Left forelimb (tissue), 1 donor: Measurements from ENCODE around the gene NPAS4.
"Not testable (repeated sequence)": the region's sequence is repeated elsewhere in the genome, so short reads cannot be mapped to it uniquely, and the experiment has no call there.

ENCODE experiments used
- DNase-seq: peaks from one replicate; pipeline ENCODE4 v3.0.0-alpha.2; 2018; ENCODE audit warnings: low spot score

The NPAS4 gene

DNA sequence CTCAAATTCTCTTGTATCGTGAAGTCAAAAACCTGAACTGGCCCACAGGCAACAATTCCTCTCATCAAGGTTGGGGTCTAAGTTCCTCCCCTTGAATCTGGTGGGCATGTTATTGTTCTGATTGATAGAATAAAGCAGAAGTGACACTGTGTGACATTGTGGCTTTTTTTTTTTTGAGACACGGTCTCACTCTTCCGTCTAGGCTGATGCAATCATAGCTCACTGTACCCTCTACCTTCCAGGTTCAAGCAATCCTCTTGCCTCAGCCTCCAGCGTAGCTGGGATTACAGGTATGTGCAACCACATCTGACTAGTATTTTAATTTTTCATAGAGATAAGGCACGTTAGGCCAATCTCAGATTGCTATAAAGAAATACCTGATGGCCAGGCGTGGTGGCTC lies 37.0 kb downstream of the NPAS4 start:
- DNase-seq: no peak

DNA sequence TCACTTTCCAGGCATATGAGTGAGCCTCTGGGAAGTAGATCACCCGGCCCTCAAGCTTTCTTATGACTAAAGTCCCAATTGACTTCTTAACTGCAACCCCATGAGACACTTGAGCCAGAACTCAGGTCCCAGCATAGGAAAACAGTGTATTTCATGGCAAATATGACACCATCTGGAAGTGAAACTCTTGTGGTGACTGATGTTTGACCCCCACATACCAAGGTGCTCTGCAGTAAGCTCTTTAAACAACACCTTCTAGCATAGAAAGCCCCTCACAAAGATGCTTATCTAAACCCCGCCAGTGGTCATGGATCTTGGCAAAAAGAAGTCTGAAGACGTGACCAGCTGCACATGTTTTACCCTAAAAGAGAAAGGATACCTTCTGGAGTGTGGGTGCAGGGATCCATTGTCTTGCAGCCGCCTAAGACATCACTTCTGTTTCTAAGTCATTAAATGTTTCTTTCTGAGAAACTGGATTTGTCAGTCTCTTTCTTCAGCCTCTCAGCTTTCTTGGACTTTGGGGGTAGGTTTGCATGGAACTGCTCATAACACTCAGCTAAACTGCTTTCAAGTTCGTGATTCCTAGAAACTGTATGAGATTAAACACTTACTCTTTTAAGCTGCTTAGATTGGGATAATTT lies 38.4 kb downstream of the NPAS4 start:
- no peak for DNase-seq

DNA sequence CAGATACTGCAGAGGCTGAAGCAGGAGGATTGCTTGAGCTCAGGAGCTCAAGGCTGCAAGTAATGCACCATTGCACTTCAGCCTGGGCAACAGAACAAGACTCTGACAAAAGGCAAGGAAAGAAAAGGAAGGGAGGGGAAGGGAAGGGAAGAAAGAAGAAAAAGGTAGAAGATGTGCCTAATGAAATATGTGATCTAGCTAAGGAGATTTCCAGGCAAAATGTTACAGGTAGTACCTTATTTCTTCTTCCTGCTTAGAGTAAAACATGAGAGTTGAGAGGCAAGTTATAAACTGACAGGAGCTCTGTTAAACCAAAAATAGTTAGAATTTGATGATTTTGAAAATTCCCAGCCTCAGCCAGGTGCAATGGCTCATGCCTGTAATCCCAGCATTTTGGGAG lies 41.2 kb downstream of the NPAS4 start:
- no peak for DNase-seq

DNA sequence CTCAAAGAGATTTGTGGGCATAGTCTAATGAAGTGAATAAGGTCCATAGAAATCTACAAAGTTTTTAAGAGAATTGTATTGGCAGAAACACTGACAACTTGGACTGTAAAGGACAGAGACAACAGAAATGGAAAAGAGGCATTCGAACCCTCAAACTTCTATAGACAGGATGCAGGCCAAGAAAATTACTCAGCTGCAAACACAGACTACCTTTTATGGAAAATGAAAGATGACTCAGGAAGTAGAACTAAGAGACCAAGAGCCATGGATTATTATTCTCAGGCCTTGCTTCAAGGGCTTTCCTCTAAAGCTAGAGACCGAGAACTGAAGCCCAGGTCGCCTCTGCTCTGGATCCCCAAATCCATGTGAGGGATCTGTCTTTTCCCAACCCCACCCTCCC lies 42.1 kb downstream of the NPAS4 start:
- DNase-seq: no peak

DNA sequence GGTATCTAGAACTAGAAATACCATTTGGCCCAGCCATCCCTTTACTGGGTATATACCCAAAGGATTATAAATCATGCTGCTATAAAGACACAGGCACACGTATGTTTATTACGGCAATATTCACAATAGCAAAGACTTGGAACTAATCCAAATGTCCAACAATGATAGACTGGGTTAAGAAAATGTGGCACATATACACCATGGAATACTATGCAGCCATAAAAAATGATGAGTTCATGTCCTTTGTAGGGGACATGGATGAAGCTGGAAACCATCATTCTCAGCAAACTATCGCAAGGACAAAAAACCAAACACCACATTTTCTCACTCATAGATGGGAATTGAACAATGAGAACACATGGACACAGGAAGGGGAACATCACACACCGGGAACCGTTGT lies 43.3 kb downstream of the NPAS4 start:
- not testable (repeated sequence) for DNase-seq

DNA sequence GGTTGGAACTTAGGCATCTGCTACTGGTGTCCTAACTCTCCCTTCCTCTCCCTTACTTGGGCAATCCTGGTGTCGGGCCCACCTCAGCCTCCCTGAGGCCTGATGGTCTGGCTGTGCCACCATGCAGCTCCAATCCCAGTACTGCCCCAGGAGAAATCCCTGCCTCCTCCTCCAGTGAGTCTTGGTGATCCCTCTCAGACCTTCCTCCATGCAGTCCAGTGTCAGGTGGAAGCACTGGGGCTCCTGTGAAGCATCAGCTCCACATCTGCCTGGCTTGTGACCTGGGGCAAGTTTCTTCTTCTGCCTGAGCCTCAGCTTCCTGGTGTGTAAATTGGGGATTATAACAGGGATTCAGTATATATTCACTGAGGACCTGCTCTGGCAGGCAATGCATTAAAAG lies 44.1 kb downstream of the NPAS4 start:
- no peak for DNase-seq

DNA sequence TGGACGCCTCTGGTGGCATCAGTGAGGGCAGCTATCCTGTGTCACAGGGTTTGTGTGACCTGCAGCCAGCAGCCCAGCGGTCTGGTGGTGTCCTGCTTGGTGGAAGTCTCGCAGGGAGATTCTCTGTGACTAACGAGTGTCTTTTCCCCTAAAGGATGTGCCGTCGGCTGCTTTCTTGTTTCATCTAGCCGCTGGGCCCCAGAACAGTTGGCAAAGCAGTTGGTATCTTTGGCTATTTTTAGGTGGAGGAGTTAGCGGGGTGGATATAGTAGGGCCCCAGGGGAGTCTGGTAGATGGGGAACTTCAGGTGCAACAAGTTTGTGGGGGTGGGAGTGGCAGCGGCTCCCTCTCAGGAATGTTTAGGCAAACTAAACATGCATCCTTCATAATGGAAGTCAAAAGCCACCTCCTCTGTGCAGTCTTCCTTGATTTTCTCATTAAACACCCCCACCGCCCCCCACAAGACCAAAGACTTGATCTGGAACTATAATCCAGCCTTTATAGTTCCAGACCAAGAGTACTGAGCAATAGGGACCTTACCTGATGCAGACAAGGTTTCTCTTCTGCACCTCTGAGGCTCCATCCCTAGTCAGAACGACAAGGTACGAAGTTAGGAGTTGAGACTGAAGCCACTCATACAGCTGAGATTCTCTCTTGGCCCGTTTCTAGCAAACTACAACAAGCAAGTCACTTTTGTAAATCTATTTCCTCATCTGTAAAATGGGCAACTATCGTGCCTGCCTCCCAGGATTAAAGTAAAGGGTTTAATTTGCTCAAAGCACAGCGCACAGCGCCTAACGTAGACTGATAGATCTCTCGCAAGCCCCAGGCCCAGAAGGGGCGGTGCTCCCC lies 44.8 kb downstream of the NPAS4 start:
- no peak for DNase-seq

DNA sequence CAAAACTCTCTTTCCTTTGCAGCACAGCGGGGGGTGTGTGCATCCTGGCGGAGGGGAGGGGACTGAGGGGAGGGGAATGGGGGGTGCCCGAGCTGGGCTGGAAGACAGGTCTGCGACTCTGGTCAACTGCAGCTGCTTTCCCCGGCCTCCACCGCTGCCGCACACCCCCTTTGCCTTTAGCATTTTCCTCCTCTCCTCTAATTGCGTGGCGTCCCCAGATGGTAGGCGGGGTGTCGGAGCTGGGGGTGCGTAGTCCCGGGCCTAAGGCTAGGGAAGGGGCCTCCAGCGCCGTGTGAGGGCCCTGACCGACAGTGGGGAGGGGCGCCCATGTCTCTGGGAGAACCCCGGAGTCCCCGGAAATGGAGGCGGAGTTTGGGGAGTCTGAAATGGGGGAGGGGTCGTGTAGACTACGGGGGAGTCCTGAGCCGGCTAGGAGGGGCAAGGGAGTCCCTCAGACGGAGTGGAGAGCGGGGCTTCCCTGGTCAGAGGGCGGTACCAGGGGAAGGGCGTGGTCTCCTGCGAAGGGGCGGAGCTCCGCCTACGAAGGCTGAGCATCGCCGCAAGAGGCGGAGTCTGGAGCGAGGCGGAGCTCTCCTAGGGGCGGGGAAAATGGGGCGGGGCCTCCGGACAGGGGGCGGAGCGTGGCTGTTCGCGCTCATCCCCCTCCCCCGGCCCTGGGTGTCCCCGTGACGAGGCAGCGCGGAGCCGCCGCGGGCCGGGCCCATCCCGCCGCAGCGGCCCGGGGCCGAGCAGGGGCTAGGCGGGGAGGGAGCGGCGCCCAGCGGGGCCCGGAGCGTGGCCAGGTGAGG lies 45.6 kb downstream of the NPAS4 start, which contains the start of gene PELI3:
Gene PELI3, plus strand, starts transcription at position 681 of the 809 bp plus-strand sequence. CDS start 1,224 bp downstream, outside the sequence.
- DNase-seq: peak; percentile 97

DNA sequence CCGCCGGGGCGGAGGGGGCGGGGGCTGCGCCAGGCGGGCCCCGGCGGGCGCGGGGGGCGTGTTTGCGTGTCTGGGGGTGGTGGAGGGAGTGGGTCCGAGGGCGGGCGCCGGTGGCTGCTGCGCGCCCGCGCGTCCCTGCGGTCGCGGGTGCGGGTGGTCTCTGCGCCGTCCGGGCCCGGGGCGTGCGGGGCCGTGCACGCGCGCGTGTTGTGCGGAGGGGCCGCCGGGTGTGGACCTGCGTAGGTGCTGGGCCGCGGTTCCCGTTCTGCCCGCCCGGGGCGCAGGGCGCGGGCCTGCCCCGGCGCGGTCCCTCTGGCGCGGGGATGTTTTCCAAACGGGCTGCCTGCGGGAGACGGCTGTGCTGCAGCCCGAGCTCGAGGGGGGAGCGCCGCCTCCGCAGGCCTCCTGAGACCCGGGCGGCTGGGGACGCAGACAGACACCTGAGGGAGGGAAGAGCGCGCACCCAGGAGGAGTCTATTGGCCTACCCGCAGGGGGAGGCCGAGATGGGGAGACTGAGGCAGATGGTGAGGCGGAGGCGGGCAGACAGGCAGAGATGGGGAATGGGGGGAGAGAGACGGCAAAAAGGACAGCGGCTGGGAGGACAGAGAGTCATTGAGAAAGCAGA lies 46.3 kb downstream of the NPAS4 start:
- no peak for DNase-seq

DNA sequence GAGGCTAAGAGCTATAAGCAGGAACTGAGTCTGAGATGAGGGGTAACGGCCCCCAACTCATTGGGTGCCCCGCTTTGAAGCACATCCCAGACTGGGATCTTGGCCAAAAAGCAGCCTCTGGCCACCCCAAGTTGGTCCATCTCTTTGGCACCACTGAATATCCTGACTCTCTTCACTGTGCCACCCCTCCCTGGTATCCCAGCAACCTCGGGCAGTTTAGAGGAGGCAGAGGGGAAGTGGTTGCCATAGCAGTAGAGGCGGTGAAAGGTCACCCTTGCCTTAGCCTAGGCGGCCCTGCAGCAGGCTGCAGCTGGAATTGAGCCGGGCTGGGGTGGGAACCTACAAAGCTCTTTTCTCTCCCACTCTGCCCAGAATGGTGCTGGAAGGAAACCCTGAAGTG lies 46.9 kb downstream of the NPAS4 start:
- DNase-seq: no peak

DNA sequence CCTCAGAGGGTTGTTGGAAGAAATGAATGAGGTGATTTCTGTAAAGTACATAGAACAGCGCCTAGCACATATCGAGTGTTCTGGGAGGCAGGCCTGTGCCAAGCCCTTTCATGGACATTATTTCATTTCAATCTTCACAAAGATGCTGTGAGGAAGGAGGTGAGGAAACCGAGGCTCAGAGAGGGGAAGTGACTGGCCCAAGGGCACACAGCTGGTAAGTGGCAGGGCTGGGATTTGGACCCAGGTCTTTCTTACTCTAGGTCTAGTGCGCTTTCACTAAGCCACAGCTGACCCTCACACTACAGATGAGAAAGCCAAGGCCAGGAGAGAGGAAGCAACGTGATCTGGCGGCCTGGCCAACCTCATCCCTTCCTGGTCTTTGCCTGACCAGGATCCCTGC lies 47.9 kb downstream of the NPAS4 start:
- no peak for DNase-seq

DNA sequence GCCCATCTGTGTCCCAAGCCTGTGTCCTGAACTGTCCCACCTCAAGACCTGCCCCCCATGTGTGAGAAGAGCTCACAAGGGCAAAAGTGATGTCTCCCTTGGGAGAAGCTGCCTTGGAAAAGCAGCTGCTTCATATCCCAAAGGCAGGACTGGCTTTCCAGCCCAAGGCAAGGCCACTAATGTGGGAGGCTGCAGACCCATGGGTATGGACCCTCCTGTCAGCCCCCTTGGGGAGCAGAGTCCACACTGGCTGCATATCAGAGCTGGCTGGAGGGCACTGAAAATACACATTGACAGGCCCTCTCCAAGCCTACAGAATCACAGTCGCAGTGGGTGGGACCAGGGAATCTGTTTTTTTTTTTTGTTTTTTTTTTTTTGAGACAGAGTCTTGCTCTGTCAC lies 48.6 kb downstream of the NPAS4 start:
- no peak for DNase-seq

DNA sequence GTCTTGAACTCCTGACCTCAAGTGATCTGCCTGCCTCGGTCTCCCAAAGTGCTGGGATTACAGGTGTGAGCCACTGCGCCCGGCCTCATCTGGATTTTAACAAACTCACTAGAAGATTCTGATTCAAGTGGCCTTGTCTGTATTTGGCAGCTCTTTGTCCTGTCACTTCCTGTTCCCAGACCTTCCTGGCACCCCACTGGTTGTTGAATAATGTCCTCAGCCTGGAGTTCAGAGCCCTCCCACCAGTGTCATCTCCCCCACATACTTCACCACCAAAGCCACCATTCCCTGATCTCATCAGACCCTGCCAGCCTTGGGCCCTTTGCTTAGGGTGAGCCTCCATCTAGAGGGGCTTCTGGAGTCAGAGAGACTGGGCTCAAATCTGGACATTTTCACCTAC lies 49.2 kb downstream of the NPAS4 start:
- no peak for DNase-seq

DNA sequence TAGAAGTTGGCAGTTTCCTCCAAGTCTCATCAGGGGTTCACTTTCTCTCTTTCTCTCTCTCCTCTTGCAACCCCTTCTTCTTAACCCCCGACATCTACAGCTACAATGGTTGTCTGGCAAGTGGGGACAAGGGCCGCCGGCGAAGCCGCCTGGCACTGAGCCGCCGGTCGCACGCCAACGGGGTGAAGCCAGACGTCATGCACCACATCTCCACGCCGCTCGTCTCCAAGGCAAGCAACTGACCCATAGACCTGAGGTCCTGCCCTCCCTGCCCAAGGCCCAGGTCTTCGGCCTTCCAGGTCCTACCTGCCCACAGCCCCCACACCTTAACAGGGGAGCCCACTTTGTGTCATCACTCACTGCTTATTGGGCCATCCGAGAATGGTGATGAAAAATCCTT lies 50.3 kb downstream of the NPAS4 start:
- DNase-seq: no peak

DNA sequence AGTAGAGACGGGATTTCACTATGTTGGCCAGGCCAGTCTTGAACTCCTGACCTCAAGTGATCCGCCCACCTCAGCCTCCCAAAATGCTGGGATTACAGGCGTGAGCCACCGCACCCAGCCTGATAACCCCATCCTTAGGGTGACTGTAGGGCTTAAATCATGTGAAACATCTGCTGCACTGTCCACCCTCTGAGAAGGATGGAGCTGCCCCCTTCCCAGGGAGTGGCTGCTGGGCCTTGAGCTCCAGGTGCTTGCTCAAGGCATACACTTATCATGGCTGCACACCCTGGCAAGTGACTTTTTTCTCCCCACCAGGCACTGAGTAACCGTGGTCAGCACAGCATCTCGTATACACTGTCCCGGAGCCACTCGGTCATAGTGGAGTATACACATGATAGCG lies 51.2 kb downstream of the NPAS4 start:
- no peak for DNase-seq

DNA sequence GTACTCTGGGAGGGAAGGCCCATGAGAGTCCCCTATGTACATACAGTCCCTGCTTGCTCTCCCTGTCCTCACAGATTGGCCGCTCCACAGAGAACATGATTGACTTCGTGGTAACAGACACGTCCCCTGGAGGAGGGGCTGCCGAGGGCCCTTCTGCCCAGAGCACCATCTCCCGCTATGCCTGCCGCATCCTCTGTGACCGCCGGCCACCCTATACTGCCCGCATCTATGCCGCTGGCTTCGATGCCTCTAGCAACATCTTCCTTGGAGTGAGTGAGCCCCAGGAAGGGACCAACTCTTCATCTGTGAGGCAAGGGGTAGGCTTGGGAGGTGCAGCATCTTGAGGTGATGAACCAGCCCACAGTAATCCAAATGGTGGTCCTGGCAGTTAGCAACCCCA lies 52.3 kb downstream of the NPAS4 start:
- no peak for DNase-seq

DNA sequence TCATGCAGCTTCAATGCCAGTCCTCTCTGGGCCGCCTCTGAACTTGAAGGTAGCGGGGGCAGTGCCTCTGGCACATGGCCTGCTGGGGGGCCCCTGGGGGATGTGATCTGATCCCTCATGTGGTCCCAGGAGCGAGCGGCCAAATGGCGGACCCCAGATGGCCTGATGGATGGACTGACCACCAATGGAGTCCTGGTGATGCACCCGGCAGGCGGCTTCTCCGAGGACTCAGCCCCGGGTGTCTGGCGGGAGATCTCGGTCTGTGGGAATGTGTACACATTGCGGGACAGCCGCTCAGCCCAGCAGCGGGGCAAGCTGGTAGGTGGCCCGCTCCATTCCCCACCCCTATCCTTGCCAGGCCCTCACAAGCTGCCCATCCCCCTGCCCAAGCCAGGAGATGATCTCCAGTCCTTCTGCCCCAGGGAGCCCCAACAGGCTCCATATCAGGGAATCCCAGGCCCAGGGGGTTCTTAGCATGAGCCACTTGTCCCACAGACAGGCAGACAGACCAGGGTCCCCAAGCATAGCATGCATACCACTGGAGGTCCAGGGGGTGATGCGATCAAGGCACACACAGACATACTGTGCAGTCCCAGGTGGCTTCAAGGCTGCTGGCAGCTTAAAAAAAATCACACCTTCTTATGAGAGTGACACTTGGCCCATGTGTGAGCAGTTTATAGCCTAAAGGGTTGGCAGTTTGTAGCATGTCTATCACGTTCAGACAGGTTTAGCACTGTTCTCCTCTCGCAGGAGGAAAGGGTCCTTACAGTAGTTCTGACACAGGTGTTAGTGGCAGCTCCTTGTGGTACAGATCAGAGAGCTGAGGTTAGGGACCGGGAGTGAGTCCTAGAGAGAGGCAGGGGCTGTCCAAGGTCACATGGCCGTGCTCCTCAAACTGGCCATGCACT lies 53.0 kb downstream of the NPAS4 start:
- DNase-seq: no peak

DNA sequence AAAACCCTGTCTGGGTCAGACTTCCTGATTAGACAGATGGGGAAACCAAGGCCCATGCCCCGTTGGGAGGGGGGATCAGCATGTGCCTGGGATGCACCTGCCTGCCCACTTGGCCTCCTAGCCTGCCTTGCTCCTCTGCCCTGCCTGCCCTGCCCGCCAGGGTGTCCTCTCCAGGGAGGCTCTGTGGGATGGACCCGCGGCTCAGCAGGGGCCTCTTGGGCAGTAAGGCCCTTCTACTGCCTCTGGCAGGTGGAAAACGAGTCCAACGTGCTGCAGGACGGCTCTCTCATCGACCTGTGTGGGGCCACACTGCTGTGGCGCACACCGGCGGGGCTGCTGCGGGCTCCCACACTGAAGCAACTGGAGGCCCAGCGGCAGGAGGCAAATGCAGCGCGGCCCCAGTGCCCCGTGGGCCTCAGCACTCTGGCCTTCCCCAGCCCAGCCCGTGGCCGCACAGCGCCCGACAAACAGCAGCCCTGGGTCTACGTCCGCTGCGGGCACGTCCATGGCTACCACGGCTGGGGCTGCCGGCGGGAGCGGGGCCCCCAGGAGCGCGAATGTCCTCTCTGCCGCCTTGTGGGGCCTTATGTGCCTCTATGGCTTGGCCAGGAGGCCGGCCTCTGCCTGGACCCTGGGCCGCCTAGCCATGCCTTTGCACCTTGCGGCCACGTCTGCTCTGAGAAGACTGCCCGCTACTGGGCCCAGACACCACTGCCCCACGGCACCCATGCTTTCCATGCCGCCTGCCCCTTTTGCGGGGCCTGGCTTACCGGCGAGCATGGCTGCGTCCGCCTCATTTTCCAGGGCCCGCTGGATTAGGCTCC lies 54.7 kb downstream of the NPAS4 start:
- no peak for DNase-seq
